ENCODE results near the gene CRTAP.

GRCh38 chr3:33145901-33146580 is 32.2 kb downstream of the CRTAP start:
- TF ChIP-seq CTCF (IDR thresholded peaks at IDR 0.05; ENCODE audit: insufficient read depth, low read length) (no peak), REST (IDR thresholded peaks at IDR 0.05; ENCODE audit: insufficient replicate concordance, low read depth) (no peak)
